Fibroblast of skin of scalp (primary cell): Measurements from ENCODE around the gene ANO1.

Source experiments
- DNase-seq: peaks from one replicate; pipeline ENCODE4 v3.0.0-alpha.2; 2013

ANO1 gene

GRCh38 chr11:70073871-70074371 lies 4.2 kb upstream of the ANO1 start:
- DNase-seq = no peak

- no peak for DNase-seq
Observed at GRCh38 chr11:70074746-70075145, 3.4 kb upstream of the ANO1 start.

- no peak for DNase-seq
Observed at GRCh38 chr11:70075836-70076235, 2.3 kb upstream of the ANO1 start.

GRCh38 chr11:70076461-70076931 lies 1.6 kb upstream of the ANO1 start:
- DNase-seq = no peak

- no peak for DNase-seq
Observed at GRCh38 chr11:70077411-70078094, 564 bp upstream of the ANO1 start.

- no peak for DNase-seq
Observed at GRCh38 chr11:70078781-70079616, 882 bp downstream of the ANO1 start.

- no peak for DNase-seq
Observed at GRCh38 chr11:70079691-70080090, 1.6 kb downstream of the ANO1 start.

GRCh38 chr11:70080763-70081162 lies 2.6 kb downstream of the ANO1 start:
- DNase-seq = no peak

- no peak for DNase-seq
Observed at GRCh38 chr11:70082829-70083228, 4.7 kb downstream of the ANO1 start.

GRCh38 chr11:70084046-70084984 lies 6.2 kb downstream of the ANO1 start:
- DNase-seq = no peak

- no peak for DNase-seq
Observed at GRCh38 chr11:70085815-70086769, 8.0 kb downstream of the ANO1 start.

GRCh38 chr11:70087446-70088167 lies 9.5 kb downstream of the ANO1 start:
- no peak for DNase-seq

GRCh38 chr11:70088735-70089250 lies 10.7 kb downstream of the ANO1 start:
- no peak for DNase-seq

- DNase-seq = no peak
Observed at GRCh38 chr11:70089631-70090030, 11.5 kb downstream of the ANO1 start.

GRCh38 chr11:70090961-70091381 lies 12.9 kb downstream of the ANO1 start:
- no peak for DNase-seq

GRCh38 chr11:70091638-70092037 lies 13.5 kb downstream of the ANO1 start:
- DNase-seq = no peak

- DNase-seq = no peak
Observed at GRCh38 chr11:70092959-70093715, 15.0 kb downstream of the ANO1 start.

GRCh38 chr11:70095541-70096252 lies 17.6 kb downstream of the ANO1 start:
- no peak for DNase-seq
